Endodermal cell (in vitro differentiated cells): ENCODE results near the gene SLC25A17. TPM values are rescaled to one million over a fixed set of nuclear protein-coding genes. Genes with fewer than 3 reads are reported as not detected.

Experiments used
- DNase-seq: peaks from one replicate; pipeline ENCODE4 v3.0.0-alpha.2; 2017
- H3K27ac ChIP-seq: 2 replicates; pipeline ENCODE4 v1.5.1; 2013; ENCODE audit warnings: mild to moderate bottlenecking, low read depth, low read length, moderate library complexity
- H3K27me3 ChIP-seq: 2 replicates; pipeline ENCODE4 v1.6.1; 2013; ENCODE audit warnings: mild to moderate bottlenecking, low read length, moderate library complexity; ENCODE audit not compliant: insufficient read depth, control insufficient read depth, poor library complexity, severe bottlenecking
- H3K36me3 ChIP-seq: 2 replicates; pipeline ENCODE4 v1.7.0; 2013; ENCODE audit warnings: mild to moderate bottlenecking, low read length, moderate library complexity; ENCODE audit not compliant: control insufficient read depth, insufficient read depth
- H3K4me1 ChIP-seq: one replicate; pipeline ENCODE4 v1.7.0; 2013; ENCODE audit warnings: low read length; ENCODE audit not compliant: control insufficient read depth, insufficient read depth
- H3K4me3 ChIP-seq: 2 replicates; pipeline ENCODE4 v1.5.1; 2013; ENCODE audit warnings: mild to moderate bottlenecking, low read length, moderate library complexity
- H3K9ac ChIP-seq: 2 replicates; pipeline ENCODE4 v1.6.1; 2013; ENCODE audit warnings: mild to moderate bottlenecking, low read length, moderate library complexity; ENCODE audit not compliant: poor library complexity, severe bottlenecking; ENCODE audit errors: extremely low read depth
- H3K9me3 ChIP-seq: 2 replicates; pipeline ENCODE4 v1.6.1; 2013; ENCODE audit warnings: mild to moderate bottlenecking, low read length, moderate library complexity; ENCODE audit not compliant: control insufficient read depth
- H3K27ac Mint-ChIP-seq: 2 replicates; pipeline ENCODE4 v1.8.0; 2020; ENCODE audit warnings: mixed read lengths
- H3K27me3 Mint-ChIP-seq: 2 replicates; pipeline ENCODE4 v1.8.0; 2021; ENCODE audit warnings: mild to moderate bottlenecking, mixed read lengths; ENCODE audit not compliant: insufficient read depth
- H3K36me3 Mint-ChIP-seq: 2 replicates; pipeline ENCODE4 v1.8.0; 2020; ENCODE audit warnings: low read depth, mixed read lengths
- H3K4me1 Mint-ChIP-seq: 2 replicates; pipeline ENCODE4 v1.8.0; 2020; ENCODE audit warnings: mixed read lengths
- H3K4me3 Mint-ChIP-seq: 2 replicates; pipeline ENCODE4 v1.8.0; 2020; ENCODE audit warnings: mild to moderate bottlenecking, moderate library complexity, mixed read lengths
- H3K9me3 Mint-ChIP-seq: 2 replicates; pipeline ENCODE4 v1.8.0; 2020; ENCODE audit warnings: mild to moderate bottlenecking, mixed read lengths
- WGBS, 2 experiments: methylation state at CpG; one replicate each; pipeline versions ENCODE4 v1.1.5 to v1.1.7; 2013; ENCODE audit warnings: missing lambda C conversion rate in 2 of 2, mixed read lengths in 1 of 2; ENCODE audit not compliant: insufficient coverage in 1 of 2, insufficient read length in 1 of 2; 5-methylcytosine and 5-hydroxymethylcytosine counted together
- total RNA-seq, 2 donors: library from RNA; stranded (reverse); fragmentation: NEBNext Ultra II Directional in 1 of 2; extraction: Animal tissue kit (Norgen Biotek cat#: 25700) in 1 of 2; gene quantifications; 2 replicates in 1 of 2; 3 replicates in 1 of 2; pipeline ENCODE4 v1.2.1, GENCODE V29; 2021
- TF ChIP-seq, protein P1 (sequence below): fragments of 200-600 bp; sonication (generic); conservative IDR thresholded peaks from 2 replicates; pipeline ENCODE4 v1.5.0; 2021; ENCODE audit warnings: antibody characterized with exemption, mild to moderate bottlenecking

Gene SLC25A17
- total RNA-seq, 2 donors from 2014 or later, result 25.4 to 29.4 TPM

DNA sequence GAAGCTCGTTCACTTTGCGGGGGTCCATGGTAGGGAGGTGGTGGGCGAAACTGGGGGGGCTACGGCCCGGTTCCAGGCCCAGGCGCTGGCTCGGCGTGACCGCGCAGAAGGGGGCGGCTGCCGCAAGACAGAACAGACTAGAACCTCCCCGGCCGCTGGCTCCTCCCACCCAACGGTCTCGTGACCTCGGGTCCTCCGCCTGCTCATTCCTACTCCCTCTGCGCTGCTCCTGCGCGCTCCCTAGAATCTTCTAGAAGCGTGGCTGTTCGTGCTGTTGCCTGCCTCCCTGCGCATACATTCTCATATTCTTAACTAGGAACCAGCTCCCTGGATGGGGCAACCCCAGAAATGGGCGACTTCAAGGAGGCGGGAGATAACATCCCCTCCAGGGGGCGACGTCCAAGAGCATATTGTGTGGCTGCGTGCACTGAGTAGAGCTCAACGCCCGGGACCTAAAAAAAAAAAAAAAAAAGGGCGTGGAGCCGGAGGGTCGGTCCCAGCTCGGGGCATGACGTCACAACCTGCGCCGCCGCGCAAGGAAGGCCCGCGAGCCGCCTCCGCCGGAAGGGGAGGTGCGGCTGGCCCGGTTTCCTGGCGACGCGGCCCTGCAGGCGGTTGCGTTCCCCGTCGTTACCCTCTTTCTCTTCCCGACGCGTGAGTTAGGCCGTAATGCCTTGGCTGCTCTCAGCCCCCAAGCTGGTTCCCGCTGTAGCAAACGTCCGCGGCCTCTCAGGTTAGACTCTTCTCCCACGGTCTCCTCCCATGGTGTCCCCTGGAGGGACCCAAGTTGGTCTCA is 37.6 kb upstream of the SLC25A17 start, which contains the start of the genes ST13 and XPNPEP3:
TSS of gene ST13 (minus strand) at position 127 of the 796 bp plus-strand sequence. CDS start at position 28, 99 bp downstream.
TSS of gene XPNPEP3 (plus strand) at position 636 of the 796 bp plus-strand sequence. CDS start at position 670, 34 bp downstream.
- Mint-ChIP-seq H3K9me3 (no peaks in the 10 kb centered on the region), H3K27me3 (no peaks in the 10 kb centered on the region), H3K36me3 (peaks cover 12% of the 10 kb centered on the region), H3K4me1 (peaks cover 41% of the 10 kb centered on the region), H3K4me3 (peak within 1 kb of the TSS; percentile 95), H3K27ac (peak within 1 kb of the TSS; percentile 100)
- Histone ChIP-seq H3K9me3 (no peaks in the 10 kb centered on the region), H3K4me1 (peaks cover 13% of the 10 kb centered on the region), H3K27ac (peak within 1 kb of the TSS; percentile 100), H3K36me3 (peaks cover 46% of the 10 kb centered on the region), H3K9ac (peak within 1 kb of the TSS; percentile 99), H3K27me3 (no peaks in the 10 kb centered on the region), H3K4me3 (peak within 1 kb of the TSS; percentile 95)
- DNase-seq, result peak; percentile 98
- TF ChIP-seq, protein P1, sequence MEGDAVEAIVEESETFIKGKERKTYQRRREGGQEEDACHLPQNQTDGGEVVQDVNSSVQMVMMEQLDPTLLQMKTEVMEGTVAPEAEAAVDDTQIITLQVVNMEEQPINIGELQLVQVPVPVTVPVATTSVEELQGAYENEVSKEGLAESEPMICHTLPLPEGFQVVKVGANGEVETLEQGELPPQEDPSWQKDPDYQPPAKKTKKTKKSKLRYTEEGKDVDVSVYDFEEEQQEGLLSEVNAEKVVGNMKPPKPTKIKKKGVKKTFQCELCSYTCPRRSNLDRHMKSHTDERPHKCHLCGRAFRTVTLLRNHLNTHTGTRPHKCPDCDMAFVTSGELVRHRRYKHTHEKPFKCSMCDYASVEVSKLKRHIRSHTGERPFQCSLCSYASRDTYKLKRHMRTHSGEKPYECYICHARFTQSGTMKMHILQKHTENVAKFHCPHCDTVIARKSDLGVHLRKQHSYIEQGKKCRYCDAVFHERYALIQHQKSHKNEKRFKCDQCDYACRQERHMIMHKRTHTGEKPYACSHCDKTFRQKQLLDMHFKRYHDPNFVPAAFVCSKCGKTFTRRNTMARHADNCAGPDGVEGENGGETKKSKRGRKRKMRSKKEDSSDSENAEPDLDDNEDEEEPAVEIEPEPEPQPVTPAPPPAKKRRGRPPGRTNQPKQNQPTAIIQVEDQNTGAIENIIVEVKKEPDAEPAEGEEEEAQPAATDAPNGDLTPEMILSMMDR, result peak; percentile 43
- 0% methylated on average over 22 to 63 of the region's 63 CpGs for WGBS, 2 experiments

DNA sequence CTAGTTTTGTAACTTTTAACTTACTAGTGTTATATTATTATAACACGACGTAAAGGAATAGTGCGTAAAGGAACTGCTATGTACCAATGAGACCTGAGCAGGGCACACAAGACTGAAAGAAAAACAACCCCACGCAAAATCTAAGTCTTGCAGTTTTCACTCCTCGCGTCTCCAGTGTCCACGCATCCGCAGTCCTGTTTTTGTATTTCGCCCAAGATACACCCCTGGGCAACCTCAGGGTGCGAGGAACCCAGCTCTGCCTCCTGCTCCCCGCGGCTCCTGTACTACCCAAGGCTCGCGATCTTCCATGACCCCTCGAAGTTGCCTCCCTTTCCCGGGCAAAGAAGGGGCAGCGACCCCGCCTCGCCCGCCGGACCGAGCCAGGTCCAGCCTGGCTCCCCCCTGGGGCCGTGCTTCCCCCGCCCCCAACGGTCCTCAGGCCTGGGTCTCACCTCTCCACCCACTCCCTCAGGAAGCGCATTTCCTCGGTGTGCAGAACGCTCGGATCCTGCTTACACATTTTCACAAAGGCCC is 36.9 kb upstream of the SLC25A17 start:
- peak overlapping the region; percentile 99 for H3K9ac ChIP-seq
- H3K27me3 ChIP-seq, result no peaks in the 10 kb centered on the region
- H3K27ac ChIP-seq, result peak overlapping the region; percentile 100
- Mint-ChIP-seq H3K9me3 (no peaks in the 10 kb centered on the region), H3K4me3 (peak overlapping the region; percentile 95), H3K27ac (peak overlapping the region; percentile 100), H3K27me3 (no peaks in the 10 kb centered on the region), H3K36me3 (peaks cover 11% of the 10 kb centered on the region), H3K4me1 (peaks cover 45% of the 10 kb centered on the region)
- 1 to 2% methylated on average over 7 to 25 of the region's 29 CpGs for WGBS, 2 experiments
- H3K4me1 ChIP-seq, result peaks cover 13% of the 10 kb centered on the region
- TF ChIP-seq, protein P1, result no peak
- peak overlapping the region; percentile 95 for H3K4me3 ChIP-seq
- no peaks in the 10 kb centered on the region for H3K9me3 ChIP-seq
- DNase-seq, result peak; percentile 74
- H3K36me3 ChIP-seq, result peaks cover 46% of the 10 kb centered on the region

DNA sequence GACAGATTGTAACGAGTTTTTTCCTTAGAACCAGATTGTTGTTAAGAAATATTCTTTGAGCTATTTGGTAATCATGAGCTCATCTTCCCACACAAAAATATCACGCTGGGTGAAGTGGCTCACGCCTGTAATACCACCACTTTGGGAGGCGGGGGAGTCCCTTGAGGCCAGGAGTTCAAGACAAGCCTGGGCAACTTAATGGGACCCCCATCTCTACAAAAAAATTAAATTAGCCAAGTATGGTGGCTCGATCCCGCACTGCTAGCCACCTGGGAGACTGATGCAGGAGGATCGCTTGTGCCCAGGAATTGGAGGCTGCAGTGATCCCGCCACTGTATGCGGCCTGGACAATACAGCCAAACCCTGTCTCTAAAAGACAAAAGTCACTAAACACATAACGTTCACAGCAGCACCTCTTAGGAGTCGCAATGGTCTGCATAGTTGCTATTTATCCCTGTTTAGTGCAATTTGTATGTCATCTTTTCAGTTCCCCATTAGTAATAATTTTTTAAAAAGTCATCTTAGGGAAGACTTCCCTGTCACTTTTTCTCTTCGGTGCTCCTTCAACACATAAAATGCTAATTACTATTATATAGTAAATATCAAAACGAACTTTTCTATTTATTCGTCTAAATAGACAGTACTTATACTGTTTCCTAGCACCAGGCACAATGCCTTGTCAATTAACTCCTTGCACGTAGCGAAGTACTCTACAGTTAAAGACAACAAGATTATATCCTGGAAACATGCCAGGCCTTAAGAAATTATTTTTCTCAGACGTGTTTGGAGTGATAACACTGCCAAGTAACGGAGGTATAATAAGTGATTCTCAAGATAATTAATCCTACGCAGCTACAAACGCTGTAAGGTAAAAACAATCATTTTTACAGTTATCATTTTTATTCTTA is 36.2 kb upstream of the SLC25A17 start:
- H3K4me1 ChIP-seq, result peaks cover 13% of the 10 kb centered on the region
- no peaks in the 10 kb centered on the region for H3K27me3 ChIP-seq
- peak overlapping the region; percentile 99 for H3K9ac ChIP-seq
- DNase-seq, result peak; percentile 42
- TF ChIP-seq, protein P1, result no peak
- H3K4me3 ChIP-seq, result peak overlapping the region; percentile 95
- 54 to 58% methylated on average over 9 to 17 of the region's 20 CpGs for WGBS, 2 experiments
- H3K9me3 ChIP-seq, result no peaks in the 10 kb centered on the region
- no peak overlapping the region for H3K27ac ChIP-seq
- Mint-ChIP-seq H3K4me3 (peak overlapping the region; percentile 95), H3K27me3 (no peaks in the 10 kb centered on the region), H3K27ac (peak overlapping the region; percentile 100), H3K4me1 (peaks cover 45% of the 10 kb centered on the region), H3K36me3 (peaks cover 8% of the 10 kb centered on the region), H3K9me3 (no peaks in the 10 kb centered on the region)
- peaks cover 46% of the 10 kb centered on the region for H3K36me3 ChIP-seq
